ENCODE measurements around the gene EFCAB6. TPM values are rescaled to one million over a fixed set of nuclear protein-coding genes. Genes with fewer than 3 reads are reported as not detected.
"Not testable (repeated sequence)": the region's sequence is repeated elsewhere in the genome, so short reads cannot be mapped to it uniquely, and the experiment has no call there.

EFCAB6 gene
- polyA plus RNA-seq, 4 donors, result 0.34 to 1.9 TPM; not detected in 2

DNA sequence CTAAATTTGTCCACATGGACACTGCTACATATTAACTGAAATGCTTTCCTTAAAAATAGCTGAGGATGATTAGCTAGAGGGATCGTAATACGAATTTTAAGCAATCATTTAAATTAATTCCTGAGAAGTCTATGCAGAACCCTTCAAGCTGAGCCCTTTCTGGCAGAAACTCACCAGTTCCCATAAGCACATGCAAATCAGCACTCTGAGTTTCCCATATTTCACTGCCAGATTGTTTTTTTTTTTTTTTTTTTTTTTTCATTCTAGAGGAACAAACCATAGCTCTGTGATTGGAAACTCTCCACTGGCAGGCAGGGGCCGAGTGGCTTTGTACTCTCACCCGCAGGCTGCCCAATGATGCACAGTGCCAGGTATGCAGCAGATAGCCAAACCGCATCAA, 145.6 kb downstream of the EFCAB6 start:
- WGBS, 3 donors, result 75 to 88% (median 86%) methylated on average over 5 of the region's 5 CpGs
- H3K36me3 ChIP-seq (ENCODE audit: control insufficient read depth in 3 of 3, insufficient read depth in 2 of 3, low read depth in 1 of 3, low read length in 3 of 3), result no peaks in the 10 kb centered on the region
- H3K27me3 ChIP-seq (ENCODE audit: control insufficient read depth in 3 of 3, insufficient read depth in 3 of 3, low read length in 3 of 3), result no peaks in the 10 kb centered on the region
- peaks cover 0 to 11% (median 0%) of the 10 kb centered on the region in 3 donors for H3K4me1 ChIP-seq (ENCODE audit: control insufficient read depth in 3 of 3, insufficient read depth in 2 of 3, low read depth in 1 of 3, low read length in 2 of 3)
- H3K27ac ChIP-seq (ENCODE audit: low read depth in 1 of 3, low read length in 2 of 3), result no peak overlapping the region
- H3K9me3 ChIP-seq (ENCODE audit: control insufficient read depth in 2 of 2, insufficient read depth in 1 of 2, low read depth in 1 of 2, low read length in 1 of 2), result no peaks in the 10 kb centered on the region
- H3K4me3 ChIP-seq (ENCODE audit: low read depth in 1 of 3, low read length in 3 of 3), result no peak overlapping the region
- DNase-seq (no peak), FAIRE-seq (no peak)

DNA sequence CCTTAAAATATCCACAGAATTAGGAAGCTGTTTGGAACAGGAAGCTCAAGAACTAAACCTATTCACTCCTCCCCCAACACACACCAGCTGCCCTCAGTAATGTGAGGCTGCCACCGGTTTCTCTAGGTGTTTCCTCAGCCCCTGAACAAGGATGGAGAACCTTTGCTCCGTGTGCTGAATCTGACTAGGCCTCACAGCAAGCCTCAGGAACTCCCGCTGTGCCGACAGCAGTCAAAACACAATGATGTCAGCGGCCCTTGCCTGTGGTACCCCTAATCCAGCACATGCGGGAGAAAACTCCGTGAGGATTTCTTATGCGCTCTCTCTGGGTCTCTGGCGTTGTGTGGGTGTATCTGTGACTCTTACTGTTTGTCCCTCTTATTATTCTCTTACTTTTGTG, 153.3 kb downstream of the EFCAB6 start:
- DNase-seq, result no peak
- H3K4me3 ChIP-seq (ENCODE audit: low read depth in 1 of 3, low read length in 3 of 3), result no peak overlapping the region
- H3K27me3 ChIP-seq (ENCODE audit: control insufficient read depth in 3 of 3, insufficient read depth in 3 of 3, low read length in 3 of 3), result no peaks in the 10 kb centered on the region
- no peak overlapping the region for H3K27ac ChIP-seq (ENCODE audit: low read depth in 1 of 3, low read length in 2 of 3)
- no peaks in the 10 kb centered on the region for H3K36me3 ChIP-seq (ENCODE audit: control insufficient read depth in 3 of 3, insufficient read depth in 2 of 3, low read depth in 1 of 3, low read length in 3 of 3)
- H3K4me1 ChIP-seq (ENCODE audit: control insufficient read depth in 3 of 3, insufficient read depth in 2 of 3, low read depth in 1 of 3, low read length in 2 of 3), result no peaks in the 10 kb centered on the region
- FAIRE-seq, result no peak
- no peaks in the 10 kb centered on the region for H3K9me3 ChIP-seq (ENCODE audit: control insufficient read depth in 2 of 2, insufficient read depth in 1 of 2, low read depth in 1 of 2, low read length in 1 of 2)
- WGBS, 3 donors, result 63 to 83% (median 78%) methylated on average over 9 of the region's 9 CpGs

DNA sequence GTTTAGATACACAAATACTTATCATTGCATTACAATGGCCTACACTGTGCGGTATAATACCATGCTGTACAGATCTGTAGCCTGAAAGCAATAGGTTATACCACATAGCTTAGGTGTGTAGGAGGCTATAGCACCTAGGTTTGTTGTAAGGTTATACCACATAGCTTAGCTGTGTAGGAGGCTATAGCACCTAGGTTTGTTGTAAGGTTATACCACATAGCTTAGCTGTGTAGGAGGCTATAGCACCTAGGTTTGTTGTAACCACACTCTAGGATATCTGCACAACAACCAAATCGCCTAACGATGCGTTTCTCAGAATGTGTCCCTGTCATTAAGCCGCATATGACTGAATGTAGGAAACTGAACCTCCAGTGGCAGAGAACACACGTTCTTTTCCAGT, 155.5 kb downstream of the EFCAB6 start:
- H3K27me3 ChIP-seq (ENCODE audit: control insufficient read depth in 3 of 3, insufficient read depth in 3 of 3, low read length in 3 of 3); FAIRE-seq; H3K4me1 ChIP-seq (ENCODE audit: control insufficient read depth in 3 of 3, insufficient read depth in 2 of 3, low read depth in 1 of 3, low read length in 2 of 3); H3K27ac ChIP-seq (ENCODE audit: low read depth in 1 of 3, low read length in 2 of 3); H3K36me3 ChIP-seq (ENCODE audit: control insufficient read depth in 3 of 3, insufficient read depth in 2 of 3, low read depth in 1 of 3, low read length in 3 of 3); DNase-seq; H3K9me3 ChIP-seq (ENCODE audit: control insufficient read depth in 2 of 2, insufficient read depth in 1 of 2, low read depth in 1 of 2, low read length in 1 of 2); H3K4me3 ChIP-seq (ENCODE audit: low read depth in 1 of 3, low read length in 3 of 3): not testable (repeated sequence)
- 81 to 91% (median 88%) methylated on average over 6 of the region's 6 CpGs for WGBS, 3 donors

DNA sequence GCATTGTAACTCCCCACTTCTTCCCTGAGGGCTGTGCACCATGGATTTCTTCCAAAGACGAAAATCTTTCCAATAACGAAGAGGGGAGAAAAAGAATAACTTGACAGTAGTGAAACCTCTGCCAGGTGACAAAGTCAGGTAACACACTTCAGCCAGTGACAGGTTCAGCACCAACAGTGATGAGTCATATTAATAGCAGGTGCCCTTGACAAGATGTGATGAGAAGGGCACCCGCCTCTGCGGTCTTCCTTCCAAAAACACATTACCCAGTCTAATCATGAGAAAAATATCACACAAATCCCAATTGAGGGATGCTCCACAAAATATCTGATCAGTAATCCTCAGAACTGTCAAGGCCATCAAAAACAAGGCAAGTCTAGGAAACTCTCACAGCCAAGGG, 157.8 kb downstream of the EFCAB6 start:
- Histone ChIP-seq H3K4me1 (ENCODE audit: control insufficient read depth in 3 of 3, insufficient read depth in 2 of 3, low read depth in 1 of 3, low read length in 2 of 3) (no peaks in the 10 kb centered on the region), H3K27ac (ENCODE audit: low read depth in 1 of 3, low read length in 2 of 3) (no peak overlapping the region), H3K9me3 (ENCODE audit: control insufficient read depth in 2 of 2, insufficient read depth in 1 of 2, low read depth in 1 of 2, low read length in 1 of 2) (peaks cover 0 to 3% of the 10 kb centered on the region in 2 donors), H3K27me3 (ENCODE audit: control insufficient read depth in 3 of 3, insufficient read depth in 3 of 3, low read length in 3 of 3) (peaks cover 0 to 2% (median 0%) of the 10 kb centered on the region in 3 donors), H3K36me3 (ENCODE audit: control insufficient read depth in 3 of 3, insufficient read depth in 2 of 3, low read depth in 1 of 3, low read length in 3 of 3) (no peaks in the 10 kb centered on the region), H3K4me3 (ENCODE audit: low read depth in 1 of 3, low read length in 3 of 3) (no peak overlapping the region)
- DNase-seq (no peak), FAIRE-seq (no peak)
- 85 to 91% (median 88%) methylated on average over 4 of the region's 4 CpGs for WGBS, 3 donors

DNA sequence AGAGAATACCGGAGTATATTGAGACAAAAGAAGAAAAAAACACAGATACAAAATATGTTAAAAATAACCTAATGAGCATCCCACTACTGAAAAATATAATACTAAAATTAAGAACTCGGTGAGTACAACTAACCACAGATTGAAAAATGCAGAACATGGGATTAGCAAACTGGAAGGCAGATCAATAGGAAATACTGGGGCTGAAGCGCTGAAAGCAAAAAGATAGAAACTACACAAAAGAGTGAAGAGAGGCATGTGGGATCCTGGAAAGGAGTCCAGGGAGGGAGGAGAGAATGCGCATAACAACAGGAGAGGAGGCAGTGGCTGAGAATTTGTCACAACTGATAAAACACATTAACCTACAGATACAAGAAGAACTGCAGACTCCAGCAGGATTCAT, 159.3 kb downstream of the EFCAB6 start:
- WGBS, 3 donors, result 83 to 94% (median 92%) methylated on average over 4 of the region's 4 CpGs
- no peak for DNase-seq
- Histone ChIP-seq H3K9me3 (ENCODE audit: control insufficient read depth in 2 of 2, insufficient read depth in 1 of 2, low read depth in 1 of 2, low read length in 1 of 2) (peaks cover 0 to 3% of the 10 kb centered on the region in 2 donors), H3K36me3 (ENCODE audit: control insufficient read depth in 3 of 3, insufficient read depth in 2 of 3, low read depth in 1 of 3, low read length in 3 of 3) (no peaks in the 10 kb centered on the region), H3K4me3 (ENCODE audit: low read depth in 1 of 3, low read length in 3 of 3) (no peak overlapping the region), H3K27ac (ENCODE audit: low read depth in 1 of 3, low read length in 2 of 3) (no peak overlapping the region), H3K27me3 (ENCODE audit: control insufficient read depth in 3 of 3, insufficient read depth in 3 of 3, low read length in 3 of 3) (peaks cover 0 to 3% (median 0%) of the 10 kb centered on the region in 3 donors), H3K4me1 (ENCODE audit: control insufficient read depth in 3 of 3, insufficient read depth in 2 of 3, low read depth in 1 of 3, low read length in 2 of 3) (no peaks in the 10 kb centered on the region)
- FAIRE-seq, result no peak

DNA sequence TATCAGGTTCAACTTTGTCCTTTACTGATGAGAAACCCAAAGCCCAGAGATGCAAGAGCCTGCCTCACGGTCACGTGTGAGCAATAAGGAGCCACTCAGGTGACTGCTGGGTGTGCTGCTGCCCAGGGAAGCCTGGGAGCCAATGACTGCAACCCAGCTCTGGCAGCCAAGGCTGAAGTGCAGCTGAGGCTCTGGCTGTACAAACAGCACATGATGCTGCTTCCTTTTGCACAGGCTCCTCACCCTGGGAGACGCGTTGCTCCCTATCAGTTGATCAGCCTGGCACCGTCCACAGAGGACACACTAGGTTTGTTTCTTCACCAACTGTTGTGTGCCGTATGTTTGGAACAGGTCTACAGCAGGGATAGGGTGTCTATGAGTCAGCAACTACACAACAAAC, 168.7 kb downstream of the EFCAB6 start:
- FAIRE-seq (no peak), DNase-seq (peak; percentile 14 to 86)
- H3K4me1 ChIP-seq (ENCODE audit: control insufficient read depth in 3 of 3, insufficient read depth in 2 of 3, low read depth in 1 of 3, low read length in 2 of 3), result no peaks in the 10 kb centered on the region
- no peak overlapping the region for H3K4me3 ChIP-seq (ENCODE audit: low read depth in 1 of 3, low read length in 3 of 3)
- H3K9me3 ChIP-seq (ENCODE audit: control insufficient read depth in 2 of 2, insufficient read depth in 1 of 2, low read depth in 1 of 2, low read length in 1 of 2), result no peaks in the 10 kb centered on the region
- H3K27ac ChIP-seq (ENCODE audit: low read depth in 1 of 3, low read length in 2 of 3), result peak overlapping the region in 1 of 3 donors; percentile 52
- WGBS, 3 donors, result 41 to 66% (median 58%) methylated on average over 6 of the region's 6 CpGs
- peaks cover 0 to 2% (median 0%) of the 10 kb centered on the region in 3 donors for H3K27me3 ChIP-seq (ENCODE audit: control insufficient read depth in 3 of 3, insufficient read depth in 3 of 3, low read length in 3 of 3)
- H3K36me3 ChIP-seq (ENCODE audit: control insufficient read depth in 3 of 3, insufficient read depth in 2 of 3, low read depth in 1 of 3, low read length in 3 of 3), result no peaks in the 10 kb centered on the region

DNA sequence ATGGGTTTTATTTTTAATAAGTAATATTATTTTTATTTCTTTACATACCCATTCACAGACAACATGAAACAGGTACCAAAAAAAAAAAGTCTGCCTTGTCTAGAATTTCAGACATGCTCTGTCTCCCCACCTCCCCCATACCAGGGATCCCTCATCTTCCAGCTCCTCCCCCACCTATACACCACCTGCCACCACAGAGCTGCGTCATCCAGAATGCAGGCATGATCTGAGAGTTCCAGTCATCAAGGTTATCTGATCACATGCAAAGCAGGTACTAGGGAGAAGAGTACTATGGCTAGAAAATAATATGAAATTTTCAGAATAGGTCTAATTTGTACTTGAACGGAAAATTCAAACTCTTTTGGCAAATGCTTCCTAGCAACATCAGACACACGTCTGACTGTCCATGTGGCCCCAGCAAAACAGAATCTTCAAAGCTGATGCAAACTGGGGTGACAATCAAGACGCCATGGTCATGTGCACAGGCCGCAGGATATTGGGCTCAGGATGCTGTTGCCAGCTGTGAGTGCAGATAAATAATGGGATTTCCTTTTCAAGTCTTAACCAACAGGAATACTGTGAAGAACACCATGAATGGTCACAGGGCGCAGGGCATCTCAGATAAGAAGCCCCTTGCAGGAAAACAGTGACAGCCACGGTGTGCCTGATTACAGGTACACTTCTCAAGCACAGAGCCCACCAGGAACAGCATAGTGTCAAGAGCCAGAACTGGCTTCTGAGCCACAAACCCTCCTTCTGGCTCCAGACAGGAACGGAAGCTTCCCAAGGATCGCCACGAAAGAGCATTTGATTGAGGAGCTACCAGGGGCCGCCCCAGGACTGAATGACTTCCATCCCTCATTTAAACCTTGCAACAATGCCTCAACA, 169.5 kb downstream of the EFCAB6 start:
- Histone ChIP-seq H3K4me1 (ENCODE audit: control insufficient read depth in 3 of 3, insufficient read depth in 2 of 3, low read depth in 1 of 3, low read length in 2 of 3) (no peaks in the 10 kb centered on the region), H3K36me3 (ENCODE audit: control insufficient read depth in 3 of 3, insufficient read depth in 2 of 3, low read depth in 1 of 3, low read length in 3 of 3) (no peaks in the 10 kb centered on the region), H3K9me3 (ENCODE audit: control insufficient read depth in 2 of 2, insufficient read depth in 1 of 2, low read depth in 1 of 2, low read length in 1 of 2) (no peaks in the 10 kb centered on the region), H3K27me3 (ENCODE audit: control insufficient read depth in 3 of 3, insufficient read depth in 3 of 3, low read length in 3 of 3) (peaks cover 0 to under 1% (median 0%) of the 10 kb centered on the region in 3 donors), H3K4me3 (ENCODE audit: low read depth in 1 of 3, low read length in 3 of 3) (no peak overlapping the region), H3K27ac (ENCODE audit: low read depth in 1 of 3, low read length in 2 of 3) (peak overlapping the region in 1 of 3 donors; percentile 61)
- 69 to 74% (median 70%) methylated on average over 11 of the region's 11 CpGs for WGBS, 3 donors
- FAIRE-seq, result no peak
- DNase-seq, result no peak

DNA sequence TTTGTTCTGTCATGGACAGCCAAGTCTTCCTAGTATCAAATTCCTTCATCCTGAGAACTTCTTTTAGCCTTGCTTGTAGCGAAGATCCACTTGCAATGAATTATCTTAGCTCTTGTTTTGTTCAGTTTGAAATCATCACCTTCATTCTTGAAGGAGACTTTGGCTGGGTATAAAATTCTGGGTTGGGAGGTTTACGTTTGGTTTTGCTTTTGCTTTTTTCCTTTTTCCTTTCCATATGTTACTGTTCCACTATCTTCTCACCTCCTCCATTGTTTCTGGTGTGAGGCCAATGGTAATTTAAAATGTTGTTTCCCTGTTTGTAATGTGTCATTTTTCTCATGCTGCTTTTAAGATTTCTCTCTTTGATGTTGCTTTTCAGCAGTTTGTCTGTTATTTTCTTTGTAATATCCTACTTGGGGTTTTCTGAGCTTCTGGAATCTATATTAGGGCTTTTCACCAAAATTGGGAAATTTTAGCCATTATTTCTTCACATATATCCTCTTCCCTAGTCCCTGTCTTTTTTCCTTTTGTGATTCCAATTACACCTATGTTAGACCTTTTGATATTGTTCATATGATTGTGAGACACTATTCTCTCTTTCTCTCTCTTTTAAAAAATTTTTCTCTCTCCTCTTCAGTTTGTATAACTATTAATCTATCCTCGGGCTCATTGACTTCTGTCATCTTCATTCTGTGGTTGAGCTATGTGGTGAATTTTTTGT, 172.7 kb downstream of the EFCAB6 start:
- H3K4me1 ChIP-seq (ENCODE audit: control insufficient read depth in 3 of 3, insufficient read depth in 2 of 3, low read depth in 1 of 3, low read length in 2 of 3), result no peaks in the 10 kb centered on the region
- no peaks in the 10 kb centered on the region for H3K9me3 ChIP-seq (ENCODE audit: control insufficient read depth in 2 of 2, insufficient read depth in 1 of 2, low read depth in 1 of 2, low read length in 1 of 2)
- DNase-seq, result no peak
- H3K36me3 ChIP-seq (ENCODE audit: control insufficient read depth in 3 of 3, insufficient read depth in 2 of 3, low read depth in 1 of 3, low read length in 3 of 3), result no peaks in the 10 kb centered on the region
- no peak overlapping the region for H3K4me3 ChIP-seq (ENCODE audit: low read depth in 1 of 3, low read length in 3 of 3)
- FAIRE-seq, result no peak
- no peak overlapping the region for H3K27ac ChIP-seq (ENCODE audit: low read depth in 1 of 3, low read length in 2 of 3)
- H3K27me3 ChIP-seq (ENCODE audit: control insufficient read depth in 3 of 3, insufficient read depth in 3 of 3, low read length in 3 of 3), result no peaks in the 10 kb centered on the region
- WGBS, 3 donors, result 86 to 87% (median 86%) methylated on average over 3 of the region's 3 CpGs
